Kasumi-1 (cell line): ENCODE results near the gene LZTS3.
"Not testable (repeated sequence)": the region's sequence is repeated elsewhere in the genome, so short reads cannot be mapped to it uniquely, and the experiment has no call there.

Experiments used
- DNase-seq, 2 experiments: peaks; one replicate each; lab custom pipeline; 2025; lab: John Stamatoyannopoulos, UW

LZTS3 gene

GRCh38 chr20:3135507-3136070 is 37.8 kb downstream of the LZTS3 start:
- no peak for DNase-seq

- DNase-seq, result no peak
These were observed 39.2 kb downstream of the LZTS3 start for GRCh38 chr20:3134151-3134550.

- no peak for DNase-seq
These were observed 40.2 kb downstream of the LZTS3 start for GRCh38 chr20:3133155-3133554.

- DNase-seq, result no peak
These were observed 43.2 kb downstream of the LZTS3 start for GRCh38 chr20:3130051-3130600.

- no peak for DNase-seq
These were observed 44.3 kb downstream of the LZTS3 start for GRCh38 chr20:3129094-3129493.

- peak; percentile 26 to 42 for DNase-seq
These were observed 44.9 kb downstream of the LZTS3 start for GRCh38 chr20:3128275-3128984.

GRCh38 chr20:3126527-3126859 is 46.9 kb downstream of the LZTS3 start:
- no peak for DNase-seq

GRCh38 chr20:3125776-3126526 is 47.4 kb downstream of the LZTS3 start:
- not testable (repeated sequence) for DNase-seq

GRCh38 chr20:3124773-3125560 is 48.4 kb downstream of the LZTS3 start:
- DNase-seq, result not testable (repeated sequence)

GRCh38 chr20:3124163-3124562 is 49.2 kb downstream of the LZTS3 start:
- not testable (repeated sequence) for DNase-seq

GRCh38 chr20:3123542-3123941 is 49.8 kb downstream of the LZTS3 start:
- no peak for DNase-seq

GRCh38 chr20:3121955-3122610 is 51.3 kb downstream of the LZTS3 start:
- DNase-seq, result no peak

GRCh38 chr20:3121271-3121911 is 52.0 kb downstream of the LZTS3 start:
- DNase-seq, result peak; percentile 70 to 80

- DNase-seq, result no peak
These were observed 54.3 kb downstream of the LZTS3 start for GRCh38 chr20:3119044-3119443.

- peak; percentile 78 to 81 for DNase-seq
These were observed 55.4 kb downstream of the LZTS3 start for GRCh38 chr20:3117839-3118379.

GRCh38 chr20:3116341-3116740 is 57.0 kb downstream of the LZTS3 start:
- DNase-seq, result no peak

GRCh38 chr20:3115190-3116107 is 57.9 kb downstream of the LZTS3 start:
- peak; percentile 36 to 40 for DNase-seq
